Activated T-cell treated with anti-CD3 and anti-CD28 coated beads, Interleukin-2, amount 50 U/mL, for 72 hours (primary cell): ENCODE measurements around the gene ZNF304. TPM values are rescaled to one million over a fixed set of nuclear protein-coding genes. Genes with fewer than 3 reads are reported as not detected.
"Not testable (repeated sequence)": the region's sequence is repeated elsewhere in the genome, so short reads cannot be mapped to it uniquely, and the experiment has no call there.

ENCODE experiments used
- ATAC-seq, 2 donors: fragments of 150-1000 bp; cut with Tn5 transposase; replicated peaks in 1 of 2; 2 replicates each; pipeline ENCODE4 v1.10.0; 2021; ENCODE audit warnings: moderate library complexity in 2 of 2, mild to moderate bottlenecking in 1 of 2
- DNase-seq, 2 donors: peaks; one replicate each; pipeline ENCODE4 v3.0.0; 2021 to 2022; ENCODE audit warnings: mixed read lengths in 1 of 2
- H3K27ac Mint-ChIP-seq: one replicate; pipeline ENCODE4 v1.8.0; 2022; ENCODE audit warnings: mild to moderate bottlenecking, moderate library complexity, mixed read lengths
- H3K27me3 Mint-ChIP-seq: one replicate; pipeline ENCODE4 v1.8.0; 2022; ENCODE audit warnings: low read depth, mixed read lengths
- H3K36me3 Mint-ChIP-seq, 2 donors: one replicate each; pipeline ENCODE4 v1.8.0; 2022; ENCODE audit warnings: mixed read lengths in 2 of 2, mild to moderate bottlenecking in 1 of 2; ENCODE audit not compliant: insufficient read depth in 2 of 2
- H3K4me1 Mint-ChIP-seq: one replicate; pipeline ENCODE4 v1.8.0; 2022; ENCODE audit warnings: low read depth, mixed read lengths
- H3K4me3 Mint-ChIP-seq, 2 donors: one replicate each; pipeline ENCODE4 v1.8.0; 2022; ENCODE audit warnings: mild to moderate bottlenecking in 2 of 2, mixed read lengths in 2 of 2, moderate library complexity in 2 of 2
- H3K9me3 Mint-ChIP-seq, 2 donors: one replicate each; pipeline ENCODE4 v1.8.0; 2022; ENCODE audit warnings: mixed read lengths in 2 of 2
- total RNA-seq, 2 donors: library from RNA; stranded (reverse); gene quantifications; one replicate each; pipeline ENCODE4 v1.2.3, GENCODE V29; 2022

ZNF304 gene
- total RNA-seq, 2 donors from 2014 or later: 8.1 to 8.3 TPM

DNA sequence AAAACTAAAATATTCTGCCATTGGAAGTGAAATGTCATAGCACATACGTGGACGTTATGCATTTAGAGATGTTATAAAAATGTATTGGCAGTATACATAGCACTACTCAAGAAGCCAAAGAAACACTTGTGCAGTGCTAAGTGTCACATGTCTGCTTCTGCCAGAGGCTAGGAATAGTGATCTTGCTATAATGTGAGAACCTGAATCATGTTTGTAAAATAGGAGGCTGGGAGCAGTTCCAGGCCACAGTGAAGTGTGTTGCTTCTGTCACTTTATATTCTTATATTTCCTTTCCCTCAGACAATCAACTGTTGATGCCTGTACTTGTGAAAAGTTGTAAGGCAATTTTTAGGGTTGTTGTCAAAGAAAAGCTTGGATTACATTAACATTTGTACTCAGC is 15.7 kb downstream of the ZNF304 start:
- no peak overlapping the region for H3K27ac Mint-ChIP-seq
- H3K4me1 Mint-ChIP-seq: peaks cover 20% of the 10 kb centered on the region
- DNase-seq (no peak), ATAC-seq (no peak)
- peaks cover 22 to 24% of the 10 kb centered on the region in 2 donors for H3K9me3 Mint-ChIP-seq
- H3K4me3 Mint-ChIP-seq: no peak overlapping the region
- peaks cover 25 to 40% of the 10 kb centered on the region in 2 donors for H3K36me3 Mint-ChIP-seq
- H3K27me3 Mint-ChIP-seq: no peaks in the 10 kb centered on the region

DNA sequence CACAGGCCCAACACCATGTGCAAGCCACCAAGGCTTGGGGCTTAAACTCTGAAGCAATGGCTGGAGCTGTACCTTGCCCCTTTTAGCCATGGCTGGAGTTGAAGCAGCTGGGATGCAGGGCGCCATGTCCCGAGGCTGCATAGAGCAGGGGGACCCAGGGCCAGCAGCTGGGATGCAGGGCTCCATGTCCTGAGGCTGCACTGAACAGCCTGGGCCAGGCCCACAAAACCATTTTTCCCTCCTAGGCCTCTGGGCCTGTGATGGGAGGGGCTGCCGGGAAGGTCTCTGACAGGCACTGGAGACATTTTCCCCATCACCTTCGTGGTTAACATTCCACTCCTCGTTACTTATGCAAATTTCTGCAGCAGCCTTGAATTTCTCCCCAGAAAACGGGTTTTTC is 23.1 kb downstream of the ZNF304 start:
- ATAC-seq: no peak
- Mint-ChIP-seq H3K36me3 (peaks cover 51 to 76% of the 10 kb centered on the region in 2 donors), H3K9me3 (peaks cover 37 to 41% of the 10 kb centered on the region in 2 donors)

DNA sequence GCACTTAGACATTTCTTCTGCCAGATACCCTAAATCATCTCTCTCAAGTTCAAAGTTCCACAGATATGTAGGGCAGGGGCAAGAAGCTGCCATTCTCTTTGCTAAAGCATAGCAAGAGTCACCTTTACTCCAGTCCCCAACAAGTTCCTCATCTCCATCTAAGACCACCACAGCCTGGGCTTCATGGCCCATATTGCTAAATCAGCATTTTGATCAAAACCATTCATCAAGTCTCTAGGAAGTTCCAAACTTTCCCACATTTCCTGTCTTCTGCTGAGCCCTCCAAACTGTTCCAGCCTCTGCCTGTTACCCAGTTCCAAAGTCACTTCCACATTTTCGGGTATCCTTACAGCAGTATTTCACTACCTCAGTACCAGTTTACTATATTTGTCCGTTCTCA is 23.6 kb downstream of the ZNF304 start:
- not testable (repeated sequence) for DNase-seq, H3K4me3 Mint-ChIP-seq, H3K27ac Mint-ChIP-seq, H3K4me1 Mint-ChIP-seq, ATAC-seq, H3K27me3 Mint-ChIP-seq
- Mint-ChIP-seq H3K36me3 (peaks cover 54 to 76% of the 10 kb centered on the region in 2 donors), H3K9me3 (peaks cover 36 to 43% of the 10 kb centered on the region in 2 donors)

More for the DNA sequence above, 23.1 kb downstream of the ZNF304 start:
- DNase-seq: no peak
- Mint-ChIP-seq H3K27me3 (no peaks in the 10 kb centered on the region), H3K4me1 (no peaks in the 10 kb centered on the region), H3K4me3 (no peak overlapping the region), H3K27ac (no peak overlapping the region)

DNA sequence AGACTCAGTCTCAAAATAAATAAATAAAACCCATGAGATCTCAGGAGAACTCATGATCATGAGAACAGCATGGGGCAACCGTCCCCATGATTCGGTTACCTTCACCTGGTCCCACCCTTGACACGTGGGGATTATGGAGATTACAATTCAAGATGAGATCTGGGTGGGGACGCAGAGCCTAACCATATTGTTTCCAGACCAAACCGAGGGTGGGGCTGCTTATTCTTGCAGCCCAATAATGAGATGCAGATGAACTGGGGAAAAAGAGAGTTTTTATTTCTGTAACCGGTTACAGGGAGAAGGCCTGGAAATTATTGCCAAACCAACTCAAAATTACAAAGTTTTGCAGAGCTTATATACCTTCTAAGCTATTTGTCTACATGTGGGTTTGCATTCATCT is 25.1 kb downstream of the ZNF304 start:
- Mint-ChIP-seq H3K27me3 (no peaks in the 10 kb centered on the region), H3K4me3 (no peak overlapping the region), H3K9me3 (peaks cover 34 to 47% of the 10 kb centered on the region in 2 donors), H3K36me3 (peaks cover 57 to 77% of the 10 kb centered on the region in 2 donors), H3K27ac (no peak overlapping the region), H3K4me1 (no peaks in the 10 kb centered on the region)
- DNase-seq (no peak), ATAC-seq (no peak)

DNA sequence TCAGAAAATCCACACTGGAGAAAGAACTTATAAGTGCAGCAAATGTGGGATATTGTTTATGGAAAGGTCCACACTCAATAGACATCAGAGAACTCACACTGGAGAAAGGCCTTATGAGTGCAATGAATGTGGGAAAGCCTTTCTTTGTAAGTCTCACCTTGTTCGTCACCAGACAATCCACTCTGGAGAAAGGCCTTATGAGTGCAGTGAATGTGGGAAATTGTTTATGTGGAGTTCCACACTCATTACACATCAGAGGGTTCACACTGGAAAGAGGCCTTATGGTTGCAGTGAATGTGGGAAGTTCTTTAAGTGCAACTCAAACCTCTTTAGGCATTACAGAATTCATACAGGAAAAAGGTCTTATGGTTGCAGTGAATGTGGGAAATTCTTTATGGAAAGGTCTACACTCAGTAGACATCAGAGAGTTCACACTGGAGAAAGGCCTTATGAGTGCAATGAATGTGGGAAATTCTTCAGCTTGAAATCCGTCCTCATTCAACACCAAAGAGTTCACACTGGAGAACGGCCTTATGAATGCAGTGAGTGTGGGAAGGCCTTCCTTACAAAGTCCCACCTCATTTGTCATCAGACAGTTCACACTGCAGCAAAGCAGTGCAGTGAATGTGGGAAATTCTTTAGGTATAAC is 26.6 kb downstream of the ZNF304 start:
- H3K4me1 Mint-ChIP-seq: no peaks in the 10 kb centered on the region
- DNase-seq: no peak
- peaks cover 47 to 69% of the 10 kb centered on the region in 2 donors for H3K36me3 Mint-ChIP-seq
- no peak overlapping the region for H3K27ac Mint-ChIP-seq
- no peaks in the 10 kb centered on the region for H3K27me3 Mint-ChIP-seq
- H3K9me3 Mint-ChIP-seq: peaks cover 31 to 41% of the 10 kb centered on the region in 2 donors
- ATAC-seq: no peak
- no peak overlapping the region for H3K4me3 Mint-ChIP-seq

DNA sequence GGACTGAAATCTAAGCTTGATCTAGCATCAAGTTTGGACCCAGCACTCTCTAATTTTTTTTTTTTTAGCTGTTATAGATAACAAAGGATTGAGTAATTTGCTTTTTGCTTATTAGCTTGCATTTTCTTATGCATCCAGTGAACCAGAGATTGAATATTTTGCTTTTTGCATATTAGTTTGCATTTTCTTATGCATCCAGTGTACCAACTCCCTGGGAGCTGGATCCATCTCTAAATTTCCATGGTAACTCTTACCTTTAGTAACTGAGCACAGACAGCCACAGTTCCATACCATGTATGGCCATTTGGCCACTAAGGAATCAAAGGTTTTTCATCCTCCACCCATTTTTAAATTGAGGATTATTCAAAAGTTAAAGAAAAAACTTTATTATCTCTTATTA is 29.9 kb downstream of the ZNF304 start:
- Mint-ChIP-seq H3K9me3 (peaks cover 26 to 32% of the 10 kb centered on the region in 2 donors), H3K4me1 (no peaks in the 10 kb centered on the region), H3K4me3 (no peak overlapping the region), H3K27ac (no peak overlapping the region), H3K36me3 (peaks cover 30 to 45% of the 10 kb centered on the region in 2 donors), H3K27me3 (no peaks in the 10 kb centered on the region)
- DNase-seq (no peak), ATAC-seq (no peak)

DNA sequence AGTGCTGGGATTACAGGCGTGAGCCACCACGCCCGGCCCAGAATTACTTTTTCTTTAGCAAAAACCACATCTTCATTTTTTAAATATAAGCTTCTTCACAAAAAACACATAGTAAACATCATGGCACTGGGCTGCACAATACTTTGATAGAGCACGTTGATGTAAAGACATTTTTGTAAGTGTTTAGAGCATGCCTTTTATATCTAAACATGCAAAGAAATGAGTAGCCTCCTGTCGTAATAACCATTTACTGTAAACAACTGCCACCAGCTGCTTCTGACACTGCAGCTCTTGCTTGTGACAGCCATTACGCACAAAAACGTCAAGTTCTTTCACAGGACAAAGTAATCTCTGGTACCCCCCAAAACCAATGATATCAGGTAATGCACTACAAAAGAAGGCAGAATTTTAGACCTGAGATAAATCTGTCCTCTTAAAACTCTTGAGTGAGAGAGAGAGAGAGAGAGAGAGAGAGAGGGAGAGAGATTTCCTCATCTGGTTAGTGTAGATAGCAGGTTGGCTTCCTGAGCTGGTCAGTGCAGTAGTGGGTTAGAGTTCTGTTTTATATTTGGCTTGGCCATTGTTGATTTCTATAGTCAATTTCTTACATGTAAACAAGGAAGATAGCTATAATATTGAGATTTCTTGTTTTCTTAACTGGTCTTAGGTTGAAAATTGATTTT is 31.9 kb downstream of the ZNF304 start:
- Mint-ChIP-seq H3K36me3 (peaks cover 18 to 30% of the 10 kb centered on the region in 2 donors), H3K9me3 (peaks cover 18 to 25% of the 10 kb centered on the region in 2 donors), H3K27ac (no peak overlapping the region), H3K4me3 (no peak overlapping the region), H3K4me1 (no peaks in the 10 kb centered on the region), H3K27me3 (no peaks in the 10 kb centered on the region)
- ATAC-seq (no peak), DNase-seq (no peak)

DNA sequence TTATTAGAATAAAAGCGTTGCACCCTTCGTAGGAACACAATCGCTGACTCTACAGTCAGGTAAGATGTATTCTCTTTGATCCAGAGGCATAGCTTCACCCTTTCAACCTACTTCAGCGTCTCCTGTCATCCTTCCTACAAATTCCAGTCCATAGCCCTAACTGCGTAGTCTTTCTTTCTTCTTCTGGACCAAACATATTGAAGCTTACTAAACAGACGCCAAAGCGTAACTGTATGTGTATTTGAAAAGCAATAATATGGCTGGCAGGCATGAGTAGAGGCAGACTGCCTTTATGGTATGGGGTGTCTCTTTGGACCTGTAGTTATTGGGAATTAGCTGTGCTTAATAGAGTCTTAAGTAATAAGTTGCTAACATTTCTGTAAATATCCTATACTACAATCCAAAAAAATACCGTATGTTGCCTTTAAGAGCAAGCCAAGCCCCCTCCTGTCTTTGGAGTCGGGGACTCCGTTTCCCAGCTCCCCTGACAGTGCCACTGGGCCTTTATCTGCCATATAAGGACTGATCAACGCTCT is 38.2 kb downstream of the ZNF304 start:
- DNase-seq: no peak
- H3K4me1 Mint-ChIP-seq: peaks cover 24% of the 10 kb centered on the region

DNA sequence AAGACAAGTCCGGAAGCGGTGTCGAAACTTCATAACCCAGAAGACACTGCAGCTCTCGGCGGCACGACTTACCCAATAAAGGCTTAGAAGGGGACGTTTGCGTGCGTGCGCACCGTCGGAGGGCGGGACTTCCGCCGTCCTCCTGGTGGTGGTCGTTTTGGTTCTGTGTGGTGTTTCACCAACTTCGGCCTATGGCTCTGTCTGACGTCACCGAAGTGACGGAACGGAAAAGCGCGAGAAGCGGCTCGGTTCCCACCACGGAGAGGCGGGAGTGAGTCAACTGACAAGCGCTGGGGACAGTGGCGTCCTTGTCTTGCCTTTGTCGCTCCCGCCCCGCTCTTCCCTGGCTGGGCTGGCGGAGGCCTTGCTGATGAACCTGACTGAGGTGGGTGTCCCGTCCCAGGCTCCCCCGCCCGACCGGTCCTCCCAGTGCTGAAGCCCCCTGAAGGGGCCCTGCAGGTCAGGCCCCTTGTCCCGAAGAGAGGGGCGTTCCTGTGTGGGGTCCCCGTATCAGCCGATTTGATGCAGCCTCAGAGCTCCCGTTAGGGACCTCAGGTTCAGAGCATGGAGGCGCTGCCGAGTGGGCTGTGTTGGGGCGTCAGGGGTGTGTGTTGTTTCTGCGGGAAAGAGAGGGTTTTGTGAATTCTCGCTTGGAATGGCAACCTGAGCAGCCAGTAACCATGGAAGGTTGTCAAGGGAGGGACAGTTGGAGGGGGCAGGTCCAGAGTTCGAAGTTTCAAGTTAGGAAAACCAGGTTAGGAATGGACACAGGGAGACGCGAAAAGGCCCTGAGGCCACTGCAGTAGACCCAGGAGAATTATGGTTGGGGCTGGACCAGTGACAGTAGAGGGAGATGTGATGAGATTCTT is 38.9 kb downstream of the ZNF304 start, which contains the start of gene ZNF548:
Gene ZNF548 (plus strand): TSS at position 125 of the 869 bp plus-strand sequence. CDS start 246 bp downstream, at position 371.
- peak; percentile 97 for DNase-seq
- peaks cover 11 to 12% of the 10 kb centered on the region in 2 donors for H3K9me3 Mint-ChIP-seq
- H3K4me1 Mint-ChIP-seq: peaks cover 29% of the 10 kb centered on the region
- peak within 1 kb of the TSS; percentile 96 for H3K4me3 Mint-ChIP-seq
- H3K36me3 Mint-ChIP-seq: peaks cover 24 to 55% of the 10 kb centered on the region in 2 donors
- H3K27ac Mint-ChIP-seq: peak within 1 kb of the TSS; percentile 86
- no peaks in the 10 kb centered on the region for H3K27me3 Mint-ChIP-seq
- peak; percentile 96 to 97 for ATAC-seq

More for the DNA sequence above, 38.2 kb downstream of the ZNF304 start:
- Mint-ChIP-seq H3K9me3 (peaks cover 5 to 7% of the 10 kb centered on the region in 2 donors), H3K36me3 (peaks cover 17 to 50% of the 10 kb centered on the region in 2 donors), H3K27me3 (no peaks in the 10 kb centered on the region), H3K4me3 (peak overlapping the region; percentile 96), H3K27ac (peak overlapping the region; percentile 86)
- no peak for ATAC-seq

DNA sequence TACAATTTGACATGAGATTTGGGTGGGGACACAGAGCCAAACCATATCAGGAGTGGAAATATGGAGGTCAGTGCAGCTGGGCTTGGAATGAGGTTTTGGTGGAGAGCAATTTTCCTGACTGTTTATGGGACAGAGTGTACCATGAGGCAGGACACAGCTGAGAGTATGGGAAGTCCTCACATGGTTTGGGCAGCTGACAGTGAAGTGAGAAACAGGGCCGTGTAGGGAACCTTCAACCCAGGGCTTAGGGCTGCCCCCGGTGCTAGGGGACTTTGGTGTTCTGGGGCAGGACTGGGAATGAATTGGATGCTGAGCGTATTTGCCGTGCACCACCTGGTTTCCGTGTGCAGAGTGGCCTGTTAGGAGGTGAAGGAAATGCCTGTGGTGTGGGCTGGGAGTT is 44.6 kb downstream of the ZNF304 start:
- no peak overlapping the region for H3K27ac Mint-ChIP-seq
- ATAC-seq (no peak), DNase-seq (no peak)
- peaks cover 59 to 83% of the 10 kb centered on the region in 2 donors for H3K36me3 Mint-ChIP-seq
- H3K9me3 Mint-ChIP-seq: peaks cover 30 to 32% of the 10 kb centered on the region in 2 donors
- H3K4me1 Mint-ChIP-seq: peaks cover 17% of the 10 kb centered on the region
- no peaks in the 10 kb centered on the region for H3K27me3 Mint-ChIP-seq
- no peak overlapping the region for H3K4me3 Mint-ChIP-seq

DNA sequence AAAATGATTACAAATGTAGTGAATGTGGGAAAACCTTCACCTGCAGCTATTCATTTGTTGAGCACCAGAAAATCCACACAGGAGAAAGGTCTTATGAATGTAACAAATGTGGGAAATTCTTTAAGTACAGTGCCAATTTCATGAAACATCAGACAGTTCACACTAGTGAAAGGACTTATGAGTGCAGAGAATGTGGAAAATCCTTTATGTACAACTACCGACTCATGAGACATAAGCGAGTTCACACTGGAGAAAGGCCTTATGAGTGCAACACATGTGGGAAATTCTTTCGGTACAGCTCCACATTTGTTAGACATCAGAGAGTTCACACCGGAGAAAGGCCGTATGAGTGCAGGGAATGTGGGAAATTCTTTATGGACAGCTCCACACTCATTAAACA is 47.8 kb downstream of the ZNF304 start:
- Mint-ChIP-seq H3K4me1 (peaks cover 9% of the 10 kb centered on the region), H3K4me3 (no peak overlapping the region), H3K27ac (no peak overlapping the region), H3K9me3 (peaks cover 31 to 35% of the 10 kb centered on the region in 2 donors), H3K36me3 (peaks cover 54 to 71% of the 10 kb centered on the region in 2 donors), H3K27me3 (no peaks in the 10 kb centered on the region)
- ATAC-seq: no peak
- no peak for DNase-seq

DNA sequence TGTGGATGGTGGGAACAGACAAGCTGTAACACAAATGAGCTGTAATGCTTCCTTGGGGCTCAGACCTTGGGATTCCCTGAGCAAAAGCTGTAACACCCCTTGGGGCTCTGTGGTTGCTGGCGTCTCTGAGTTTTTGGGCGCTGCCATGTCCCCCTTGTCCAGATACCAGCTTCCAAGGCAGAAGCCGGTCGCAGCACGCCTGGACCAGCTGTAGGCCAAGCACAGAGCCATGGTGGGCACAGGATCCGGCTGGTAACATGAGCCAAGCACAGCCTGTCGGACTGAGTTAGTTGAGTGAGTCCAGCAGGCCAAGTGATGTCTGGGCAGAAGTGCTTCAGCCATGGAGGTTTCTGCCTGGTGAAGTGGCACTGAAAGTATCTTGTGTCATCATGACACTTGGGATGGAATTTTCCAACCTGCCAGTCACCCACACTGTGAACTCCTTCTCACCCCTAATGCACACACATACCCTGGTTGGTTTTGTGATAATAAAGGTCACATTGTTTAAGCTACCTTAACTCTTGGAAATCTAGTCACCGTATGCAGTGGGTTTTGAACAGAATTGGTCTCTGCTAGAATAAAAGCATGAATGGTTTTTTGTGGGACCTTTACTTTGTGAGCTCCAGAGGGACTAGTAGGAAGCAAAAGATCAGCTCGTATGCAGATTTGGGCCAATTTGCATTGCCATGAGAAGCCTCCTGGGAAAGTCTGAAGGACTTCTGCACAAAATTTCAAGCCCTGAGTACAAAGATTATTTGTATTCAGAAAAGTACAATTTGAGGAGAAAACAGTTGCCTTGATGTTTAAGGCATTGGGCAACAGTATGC is 52.9 kb downstream of the ZNF304 start:
- Mint-ChIP-seq H3K36me3 (peaks cover 9 to 22% of the 10 kb centered on the region in 2 donors), H3K9me3 (peaks cover 0 to 9% of the 10 kb centered on the region in 2 donors), H3K4me1 (no peaks in the 10 kb centered on the region), H3K27me3 (no peaks in the 10 kb centered on the region), H3K4me3 (no peak overlapping the region), H3K27ac (no peak overlapping the region)
- DNase-seq: no peak
- ATAC-seq: no peak
